ENCODE measurements around the gene SENP3.

DNA sequence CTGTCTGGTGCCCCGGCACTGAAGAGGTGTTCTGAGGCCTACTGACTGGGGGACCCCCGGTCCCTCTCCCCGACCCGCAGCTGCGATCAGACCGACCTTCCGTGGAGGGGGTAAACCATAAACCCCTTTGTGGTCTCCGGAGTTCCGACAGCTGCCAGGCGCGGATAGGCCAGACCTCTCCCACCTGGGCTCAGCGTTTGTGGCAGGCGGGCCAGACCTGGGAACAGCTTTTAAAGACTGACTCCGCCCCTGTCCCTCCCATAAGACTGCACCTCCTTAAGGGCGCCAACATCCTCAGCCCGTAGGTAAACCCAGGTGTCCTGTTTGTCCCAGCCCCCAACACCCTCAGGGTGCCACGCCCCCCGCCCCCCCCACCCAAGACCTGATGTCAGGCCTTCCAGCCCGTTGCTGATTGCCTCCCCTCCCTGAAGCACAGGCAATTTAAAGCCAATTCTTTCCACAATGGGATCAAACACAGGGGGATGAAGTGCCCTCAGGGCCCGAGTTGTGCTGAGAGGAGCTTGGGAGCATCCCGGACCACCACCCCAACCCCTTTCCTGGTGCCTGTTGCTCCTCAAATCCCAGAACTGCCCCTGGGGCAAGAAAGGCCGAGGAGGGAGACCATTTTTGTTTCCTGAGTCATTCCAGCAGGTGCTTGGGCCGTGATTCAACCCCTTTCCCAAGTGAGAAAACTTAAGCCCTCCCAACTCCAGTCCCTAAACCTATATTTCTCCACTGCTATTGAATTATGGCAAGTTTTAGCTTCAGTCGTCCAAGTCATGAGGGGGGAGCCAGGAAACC lies 28.4 kb downstream of the SENP3 start, which contains the start of gene SOX15:
- TF ChIP-seq CTCF (IDR thresholded peaks at IDR 0.05), result no peak
- no peak for TF ChIP-seq POLR2AphosphoS5 (IDR thresholded peaks at IDR 0.05)
- no peak for TF ChIP-seq POLR2A (IDR thresholded peaks at IDR 0.05)
- TF ChIP-seq EP300 (IDR thresholded peaks at IDR 0.05), result no peak
